Stimulated activated CD8-positive, alpha-beta memory T cell treated with anti-CD3 and anti-CD28 coated beads, Interleukin-15, amount 100 ng/mL, for 1 hour (primary cell): ENCODE results near the gene SRRM4.

Source experiments
- DNase-seq: peaks from one replicate; pipeline ENCODE4 v3.0.0-alpha.2; 2020; ENCODE audit warnings: low read depth

The SRRM4 gene

DNA sequence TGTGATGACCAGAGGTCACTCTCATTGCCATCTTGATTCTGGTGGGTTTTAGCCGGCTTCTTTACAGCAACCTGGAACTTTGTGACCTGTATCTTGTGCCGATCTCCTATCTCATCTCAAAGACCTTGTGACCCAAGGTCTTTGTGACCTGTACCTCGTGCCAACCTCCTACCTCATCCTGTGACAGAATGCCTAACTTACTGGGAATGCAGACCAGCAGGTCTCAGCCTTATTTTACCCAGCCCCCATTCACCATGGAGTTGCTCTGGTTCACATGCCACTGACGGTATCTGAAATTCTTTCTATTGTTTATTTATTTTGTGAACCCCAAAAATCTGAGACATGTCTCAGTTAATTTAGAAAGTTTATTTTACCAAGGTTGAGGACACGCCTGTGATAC, 189.9 kb downstream of the SRRM4 start:
- no peak for DNase-seq

DNA sequence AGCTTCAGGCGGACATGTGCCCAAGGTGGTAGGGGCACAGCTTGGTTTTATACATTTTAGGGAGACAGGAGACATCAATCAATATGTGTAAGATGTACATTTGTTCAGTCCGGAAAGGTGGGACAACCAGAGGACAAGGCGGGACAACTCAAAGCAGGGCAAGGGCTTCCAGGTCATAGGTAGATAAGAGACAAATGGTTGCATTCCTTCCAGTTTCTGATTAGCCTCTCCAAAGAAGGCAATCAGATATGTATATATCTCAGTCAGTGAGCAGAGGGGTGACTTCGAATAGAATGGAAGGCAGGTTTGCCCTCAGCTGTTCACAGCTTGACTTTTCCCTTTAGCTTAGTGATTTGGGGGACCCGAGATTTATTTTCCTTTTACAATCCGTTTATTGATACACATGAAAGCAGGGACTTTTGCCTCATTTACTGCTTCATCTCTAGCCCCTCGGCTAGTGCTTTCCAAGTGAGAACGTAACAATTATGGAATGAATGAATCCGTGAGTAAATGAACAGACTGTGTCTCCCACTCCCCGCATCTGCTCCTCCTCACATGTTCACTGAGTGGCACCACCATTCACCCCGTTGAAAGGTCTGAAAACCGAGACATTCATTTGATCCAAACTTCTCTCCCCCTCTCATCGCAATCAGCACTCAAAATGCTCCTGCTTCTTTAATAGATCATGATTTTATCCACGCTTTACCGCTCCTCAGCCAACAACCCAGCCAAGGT, 190.5 kb downstream of the SRRM4 start:
- DNase-seq, result no peak

DNA sequence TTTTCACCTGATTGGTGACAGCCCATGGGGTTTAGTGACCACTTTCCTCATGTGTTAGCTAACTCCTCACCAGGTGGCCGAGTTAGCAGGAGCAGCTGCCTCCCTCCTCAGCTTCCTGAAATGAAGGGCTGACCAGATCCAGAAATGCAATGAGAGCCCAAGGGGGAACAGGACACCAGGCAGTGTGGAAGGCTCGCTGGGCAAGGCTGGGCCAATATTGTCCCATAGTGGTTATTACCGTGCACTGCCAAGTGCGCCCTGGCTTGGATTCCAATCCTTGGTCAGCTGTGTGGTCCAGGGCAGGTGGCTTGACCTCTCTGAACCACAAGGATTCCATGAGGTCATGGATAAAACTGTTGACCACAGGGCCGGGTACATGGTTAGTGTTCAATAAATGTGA, 193.7 kb downstream of the SRRM4 start:
- no peak for DNase-seq

DNA sequence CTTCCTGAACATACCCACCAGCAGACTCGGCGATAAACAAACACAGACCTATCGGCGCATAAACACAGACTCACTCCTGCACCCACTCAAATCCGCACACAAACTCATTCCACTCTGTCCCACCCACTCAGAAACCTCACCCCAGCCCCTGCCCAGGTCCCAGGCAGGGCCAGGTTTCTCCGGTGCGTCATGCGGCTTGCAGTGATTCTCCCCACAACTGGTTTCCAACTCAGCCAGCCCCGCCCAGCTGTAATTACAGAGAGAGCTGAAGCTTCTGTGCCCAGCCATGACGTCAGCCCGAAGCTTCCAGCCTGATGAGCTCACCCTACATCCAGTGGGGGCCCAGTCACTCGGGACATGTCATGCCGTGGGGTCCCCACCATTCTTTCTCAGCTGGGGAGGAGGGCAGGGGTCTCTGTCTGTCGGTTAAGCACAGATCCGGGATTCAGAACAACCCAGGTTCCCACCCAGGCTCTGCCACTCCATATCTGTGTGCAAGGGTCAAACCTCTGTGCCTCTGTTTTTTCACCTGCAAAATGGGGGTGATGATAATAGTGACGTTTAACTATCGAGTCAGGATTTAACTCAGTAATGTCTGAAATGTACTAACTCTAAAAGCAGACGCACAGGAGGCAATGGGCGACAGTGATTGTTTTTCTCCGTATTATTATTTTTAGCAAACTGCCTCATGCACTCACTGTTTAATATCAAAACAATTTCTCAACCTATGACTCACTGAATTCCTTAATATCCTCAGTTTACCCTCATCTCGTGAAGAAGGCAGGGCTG, 195.1 kb downstream of the SRRM4 start:
- DNase-seq, result no peak

DNA sequence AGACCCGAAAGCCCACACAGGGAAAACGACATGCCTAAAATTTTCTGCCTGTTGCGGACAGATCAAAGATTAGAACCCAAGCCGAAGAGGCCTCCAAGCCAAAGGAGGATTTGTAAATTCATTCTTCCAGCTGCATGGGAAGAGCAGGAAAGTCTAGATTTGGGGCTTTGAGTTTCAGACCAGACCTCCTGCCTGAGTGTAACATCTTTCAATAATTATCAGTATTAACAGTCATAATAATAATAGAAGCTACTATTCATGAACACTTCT, 195.7 kb downstream of the SRRM4 start:
- DNase-seq, result no peak

DNA sequence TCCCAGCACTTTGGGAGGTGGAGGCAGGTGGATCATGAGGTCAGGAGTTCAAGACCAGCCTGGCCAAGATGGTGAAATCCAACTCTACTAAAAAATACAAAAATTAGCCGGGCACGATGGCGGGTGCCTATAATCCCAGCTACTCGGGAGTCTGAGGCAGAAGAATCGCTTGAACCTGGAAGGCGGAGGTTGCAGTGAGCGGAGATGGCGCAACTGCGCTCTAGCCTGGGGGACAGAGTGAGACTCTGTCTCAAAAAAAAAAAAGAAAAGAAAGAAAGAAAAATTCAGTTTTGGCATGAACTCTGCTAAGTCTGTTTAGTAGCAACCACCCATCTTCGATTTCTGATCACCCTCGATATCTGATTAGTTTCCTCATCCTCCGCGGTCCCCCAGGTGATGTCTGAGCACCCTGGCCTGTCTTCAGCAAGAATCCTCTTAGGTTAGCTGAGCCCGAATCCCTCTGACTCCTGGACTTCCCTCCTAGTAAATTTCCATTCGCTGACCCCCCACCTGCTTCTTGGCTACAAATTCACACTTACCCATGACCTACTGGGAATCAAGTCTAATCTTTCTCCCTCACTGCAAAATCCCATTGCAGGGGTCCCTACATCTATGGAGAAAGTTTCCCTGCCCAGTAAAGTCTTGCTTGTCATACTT, 196.5 kb downstream of the SRRM4 start:
- no peak for DNase-seq

DNA sequence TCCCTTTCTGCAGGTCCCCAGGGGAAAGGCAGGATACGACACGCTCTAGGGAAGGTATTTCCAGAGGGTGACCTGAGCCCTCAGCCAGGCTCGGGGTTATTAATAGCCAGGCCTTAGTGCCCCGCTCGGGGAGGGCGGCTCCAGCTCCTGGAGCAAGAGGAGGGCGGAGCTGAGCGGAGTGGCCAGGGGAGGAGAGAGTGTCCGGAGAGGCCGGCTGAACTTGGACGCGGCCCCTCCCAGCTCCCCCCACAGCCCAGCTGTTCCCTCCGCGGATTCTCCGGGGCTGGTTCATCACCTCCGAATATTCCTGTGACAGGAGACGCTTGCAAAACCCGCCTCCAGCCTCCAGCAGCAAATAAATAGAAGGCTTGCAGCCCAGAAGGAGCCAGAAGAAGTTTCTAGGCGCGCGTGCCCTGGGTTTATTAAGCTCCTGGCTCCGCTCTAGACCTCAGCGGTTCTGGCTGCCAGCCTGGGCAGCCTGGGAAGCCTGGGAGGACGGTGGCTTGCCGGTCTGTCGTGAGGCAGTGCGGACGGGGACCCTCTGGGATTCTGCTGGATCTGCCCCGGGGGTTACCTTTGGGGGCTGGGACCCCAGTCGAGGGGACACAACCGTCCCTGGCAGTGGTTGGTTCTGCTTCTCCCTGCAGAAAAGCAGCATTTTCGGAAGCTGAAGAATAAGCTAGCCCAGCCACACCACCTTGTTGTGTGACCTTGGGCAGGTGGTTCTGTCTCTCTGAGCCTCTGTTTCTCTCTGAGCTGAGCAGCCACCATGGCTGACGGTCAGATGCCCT, 197.4 kb downstream of the SRRM4 start, which contains the start of gene HSPB8:
HSPB8 (plus strand) TSS at position 388 of the 791 bp plus-strand sequence; CDS start at position 770, 382 bp downstream.
- no peak for DNase-seq

DNA sequence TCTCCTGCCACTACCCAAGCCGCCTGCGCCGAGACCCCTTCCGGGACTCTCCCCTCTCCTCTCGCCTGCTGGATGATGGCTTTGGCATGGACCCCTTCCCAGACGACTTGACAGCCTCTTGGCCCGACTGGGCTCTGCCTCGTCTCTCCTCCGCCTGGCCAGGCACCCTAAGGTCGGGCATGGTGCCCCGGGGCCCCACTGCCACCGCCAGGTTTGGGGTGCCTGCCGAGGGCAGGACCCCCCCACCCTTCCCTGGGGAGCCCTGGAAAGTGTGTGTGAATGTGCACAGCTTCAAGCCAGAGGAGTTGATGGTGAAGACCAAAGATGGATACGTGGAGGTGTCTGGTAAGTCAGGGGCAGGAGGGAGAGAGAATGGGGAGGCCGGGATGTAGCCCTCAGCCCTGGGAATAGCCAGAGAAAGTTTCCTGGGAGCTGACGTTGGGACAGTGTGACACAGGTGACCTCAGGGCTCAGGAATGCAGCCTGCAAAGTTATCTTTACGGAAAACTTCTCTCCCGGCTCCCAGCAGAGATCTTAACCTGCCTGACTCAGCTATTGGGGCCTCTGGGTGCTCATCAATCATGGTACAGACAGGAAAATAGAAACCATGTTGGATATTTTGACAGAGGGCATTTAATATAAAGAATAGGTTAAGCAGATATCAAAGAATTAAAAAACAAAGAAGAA, 198.1 kb downstream of the SRRM4 start:
- DNase-seq, result no peak

DNA sequence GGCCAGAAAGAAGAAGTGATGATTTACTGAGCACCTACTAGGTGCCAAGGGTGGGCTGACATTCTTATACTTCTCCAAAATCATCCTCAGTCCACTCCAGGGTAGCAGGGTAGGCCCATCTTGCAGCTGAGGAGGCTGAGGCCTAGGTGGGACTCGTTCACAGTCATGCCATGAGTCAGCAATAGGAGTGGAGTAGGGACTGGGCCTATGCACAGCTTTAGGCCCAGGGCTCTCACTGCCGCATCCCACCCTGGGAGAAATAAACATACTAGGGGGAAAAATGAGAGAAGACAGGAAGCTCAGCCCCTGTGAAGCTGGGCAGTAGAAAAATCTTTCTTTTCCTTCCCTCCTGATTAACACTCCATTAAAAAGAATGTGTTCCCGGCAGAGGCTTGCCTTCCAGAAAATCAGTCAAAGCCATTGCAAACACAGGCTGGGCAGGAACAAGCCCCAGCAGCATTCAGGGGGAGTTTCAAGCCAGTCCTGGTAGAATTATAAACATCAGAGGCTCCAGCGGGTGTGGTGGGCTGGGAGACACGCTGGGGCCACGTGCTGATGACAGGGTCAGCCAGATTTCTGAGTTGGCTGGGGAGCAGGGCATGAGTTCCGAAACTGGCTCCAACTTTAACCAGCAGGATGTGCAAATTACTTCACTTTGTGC, 199.2 kb downstream of the SRRM4 start:
- no peak for DNase-seq

DNA sequence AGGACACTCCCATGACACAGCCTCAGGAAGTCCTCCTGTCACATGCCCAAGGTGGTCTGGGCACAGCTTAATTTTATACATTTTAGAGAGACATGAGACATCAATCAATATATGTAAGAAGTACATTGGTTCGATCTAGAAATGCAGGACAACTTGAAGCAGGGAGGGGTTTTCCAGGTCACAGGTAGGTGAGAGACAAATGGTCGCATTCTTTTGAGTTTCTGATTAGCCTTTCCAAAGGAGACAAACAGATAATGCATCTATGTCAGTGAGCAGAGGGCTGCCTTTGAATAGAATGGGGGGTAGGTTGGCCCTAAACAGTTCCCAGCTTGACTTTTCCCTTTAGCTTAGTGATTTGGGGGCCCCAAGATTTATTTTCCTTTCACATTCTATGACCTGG, 199.9 kb downstream of the SRRM4 start:
- DNase-seq, result no peak

DNA sequence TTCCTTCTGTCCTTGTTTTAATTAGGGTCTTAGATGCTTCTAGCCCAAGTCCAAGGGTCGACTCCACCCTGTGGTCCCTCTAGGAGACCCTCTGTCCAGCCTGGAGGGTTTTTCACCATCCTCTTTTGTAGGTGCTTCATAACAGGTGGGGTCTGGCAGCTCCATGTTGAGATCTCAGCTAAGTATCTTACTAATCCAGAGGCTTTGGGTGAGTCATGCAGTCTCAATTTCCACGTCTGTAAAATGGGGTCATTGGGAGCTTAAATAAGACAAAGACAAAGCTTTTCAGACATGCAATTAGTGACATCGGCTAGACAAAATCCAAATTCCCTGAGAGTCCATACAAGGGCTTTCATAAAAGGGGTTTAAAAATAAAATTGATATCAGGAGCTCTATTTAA, 200.6 kb downstream of the SRRM4 start:
- no peak for DNase-seq

DNA sequence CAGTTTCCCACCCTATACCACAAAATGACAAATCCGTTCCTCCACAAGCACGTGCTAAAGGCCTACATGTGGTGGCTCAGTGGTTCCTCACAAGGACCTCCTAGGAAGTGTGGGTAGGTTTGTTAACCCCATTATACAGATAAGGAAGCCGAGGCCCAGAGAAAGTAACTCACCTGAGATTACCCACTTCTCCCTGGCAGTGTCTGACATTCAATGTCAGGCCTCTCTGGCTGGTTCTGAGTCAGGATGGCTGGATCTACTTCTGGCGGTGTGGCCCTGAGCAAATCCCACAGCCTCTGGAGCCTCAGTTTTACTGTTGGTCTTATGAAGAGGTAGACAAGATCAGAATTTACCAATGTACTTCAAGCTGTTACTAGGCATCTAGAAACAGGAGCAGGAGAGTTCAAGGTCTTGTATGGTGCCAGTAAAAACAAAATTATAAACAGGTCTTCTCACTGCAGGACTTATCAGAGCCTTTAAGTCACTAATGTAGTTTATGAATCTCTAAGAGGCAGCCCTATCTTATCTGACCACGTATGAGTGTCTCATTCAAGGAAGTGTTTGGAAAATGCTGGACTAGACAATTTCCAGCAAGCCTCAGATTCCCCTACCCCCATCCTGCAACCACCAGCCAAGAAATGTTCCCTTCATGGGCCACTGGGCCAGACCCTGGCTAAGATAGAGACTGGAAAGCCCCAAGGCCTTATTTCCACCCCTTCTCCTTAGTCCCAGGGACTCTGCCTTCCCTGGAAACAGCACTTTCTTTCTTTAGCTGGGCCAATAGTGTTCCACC, 201.6 kb downstream of the SRRM4 start:
- DNase-seq, result no peak

DNA sequence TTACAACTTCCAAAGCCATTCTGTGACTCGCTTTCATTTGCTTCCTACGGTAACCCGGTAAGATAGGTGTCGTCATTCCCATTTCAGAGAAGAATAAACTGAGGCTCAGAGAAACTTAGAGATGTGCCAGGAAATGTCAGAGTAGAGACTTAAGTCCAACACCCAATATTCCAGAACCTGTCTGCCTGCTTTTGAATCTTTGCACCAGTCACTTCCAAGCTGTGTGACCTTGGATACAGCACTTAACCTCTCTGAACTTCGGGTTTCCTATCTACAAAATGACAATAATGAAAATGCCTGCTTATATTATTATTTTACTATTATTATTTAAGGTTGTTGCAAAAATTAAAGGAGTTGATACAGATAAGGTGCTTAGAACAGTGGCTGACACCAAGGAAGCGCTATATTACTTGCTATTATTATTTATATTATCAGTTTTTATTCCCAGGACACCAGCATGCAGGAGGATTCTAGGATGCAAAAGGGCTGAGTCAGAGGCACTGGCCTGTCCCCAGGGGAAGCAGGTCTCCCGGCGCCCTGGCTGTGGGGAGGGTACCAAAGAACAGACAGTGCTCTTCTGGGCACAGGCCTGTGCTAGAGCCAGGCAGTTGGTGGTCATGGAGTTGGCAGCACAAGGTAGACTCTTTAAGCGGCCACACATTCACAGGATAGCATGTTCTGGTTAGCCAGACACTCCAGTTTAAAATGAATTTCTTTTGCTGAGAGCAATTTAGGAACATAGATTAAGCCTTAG, 202.8 kb downstream of the SRRM4 start:
- no peak for DNase-seq

DNA sequence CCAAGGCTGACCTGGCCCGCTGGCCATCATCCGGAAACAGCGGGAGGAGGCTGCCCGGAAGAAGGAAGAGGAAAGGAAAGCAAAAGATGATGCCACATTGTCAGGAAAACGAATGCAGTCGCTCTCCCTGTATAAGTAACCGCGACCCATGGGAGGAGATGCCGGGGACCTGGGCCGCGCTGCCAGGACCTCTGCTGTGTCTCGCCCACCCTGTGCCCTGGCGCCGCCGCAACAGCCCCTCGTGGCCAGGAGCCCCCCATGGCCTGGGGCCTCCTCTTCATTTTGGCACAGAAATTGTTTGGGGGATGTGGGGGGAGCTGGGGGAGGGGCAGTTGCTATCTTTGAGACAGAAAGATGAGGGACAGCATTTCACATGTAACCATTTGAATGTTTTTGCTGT, 213.9 kb downstream of the SRRM4 start:
- no peak for DNase-seq

DNA sequence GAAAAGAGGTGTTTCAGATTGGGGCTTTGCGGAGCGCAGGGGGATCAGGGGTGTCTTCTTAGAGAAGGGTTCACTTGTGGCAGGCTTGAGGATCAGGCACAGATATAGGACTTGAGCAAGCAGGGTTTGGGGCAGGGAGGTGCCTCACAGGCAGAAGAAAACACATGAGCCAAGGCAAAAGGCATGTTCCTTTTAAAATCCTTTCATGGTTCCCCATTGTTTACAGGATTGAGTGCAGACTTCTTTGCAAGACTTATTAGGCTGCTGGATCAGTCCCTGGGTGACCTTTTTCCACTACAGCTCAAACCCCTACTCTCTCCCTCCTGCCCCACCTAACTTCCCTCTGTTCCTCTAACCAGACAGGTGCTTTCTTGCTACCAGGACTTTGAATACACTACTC, 217.1 kb downstream of the SRRM4 start:
- DNase-seq, result no peak

DNA sequence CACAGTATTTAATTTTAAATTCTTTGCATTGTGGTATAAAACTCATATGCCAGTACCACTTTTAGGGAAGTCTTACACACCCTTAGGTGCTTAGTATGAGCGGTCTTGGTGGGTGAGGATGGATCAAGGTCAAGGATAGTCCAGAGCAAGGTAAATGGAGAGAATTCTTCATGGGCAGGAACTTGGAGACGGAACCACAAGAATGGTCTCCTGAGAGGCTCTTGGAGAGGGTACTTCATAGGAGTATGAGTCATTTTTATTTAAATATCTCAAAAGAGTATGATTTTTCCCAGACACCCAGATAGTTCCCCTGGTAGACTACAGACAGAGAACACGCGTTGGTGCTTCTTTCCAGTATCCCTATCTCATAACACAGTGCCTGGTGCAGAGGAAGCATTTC, 219.3 kb downstream of the SRRM4 start:
- DNase-seq, result no peak

DNA sequence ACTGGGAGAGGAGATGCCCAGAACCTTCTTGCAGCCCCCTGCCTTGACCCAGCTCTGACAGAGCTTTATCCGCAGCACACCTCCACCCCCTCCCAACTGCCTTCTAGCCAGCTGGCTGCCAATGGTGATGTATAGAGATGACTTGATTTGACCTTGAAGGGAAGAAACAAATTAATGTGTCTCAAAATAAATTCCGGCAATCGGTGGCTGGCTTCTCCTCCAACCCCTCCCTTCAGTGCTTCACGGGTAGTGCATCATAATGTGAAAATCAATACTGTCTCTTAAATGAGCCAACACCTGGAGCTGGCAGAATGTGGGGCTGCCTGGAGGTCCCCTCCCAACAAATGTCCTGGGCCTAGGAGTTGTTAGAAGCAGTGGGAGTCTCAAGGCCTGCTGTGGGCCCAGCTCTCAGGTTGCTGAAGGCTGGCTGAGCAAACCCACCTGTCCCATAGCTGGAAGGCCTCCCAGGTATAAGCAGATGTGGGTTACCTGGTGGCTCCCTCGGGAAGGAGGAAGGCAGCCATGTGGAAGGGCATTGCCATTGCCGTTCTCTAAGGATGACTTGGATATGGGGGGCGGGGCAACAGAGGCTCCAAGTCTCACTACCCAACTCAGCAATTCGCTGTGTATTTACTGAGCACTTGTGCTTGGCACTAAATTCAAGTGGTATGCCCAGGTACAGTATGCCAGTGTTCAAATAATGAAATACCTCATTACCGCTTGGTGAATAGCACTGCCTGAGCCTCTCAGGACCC, 220.6 kb downstream of the SRRM4 start:
- DNase-seq, result no peak

DNA sequence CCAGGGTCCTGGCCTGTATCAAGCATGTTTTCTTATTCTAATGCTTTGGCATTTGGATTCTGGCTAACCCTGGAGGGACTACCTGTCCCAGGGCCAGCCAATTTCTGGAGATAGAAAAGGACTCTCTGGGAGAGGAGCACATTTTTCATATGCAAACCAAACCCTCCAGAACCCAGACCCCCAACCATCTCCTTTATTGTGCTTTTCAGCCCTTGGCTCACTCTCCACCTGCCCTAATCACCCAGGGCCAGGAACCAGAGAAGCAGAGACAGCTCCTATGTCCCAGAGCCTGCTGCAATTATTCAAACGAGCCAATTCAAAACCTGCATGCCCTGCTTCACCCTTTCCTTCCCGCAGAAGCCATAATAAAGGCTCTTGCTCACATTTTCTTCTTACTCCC, 221.2 kb downstream of the SRRM4 start:
- DNase-seq, result no peak

DNA sequence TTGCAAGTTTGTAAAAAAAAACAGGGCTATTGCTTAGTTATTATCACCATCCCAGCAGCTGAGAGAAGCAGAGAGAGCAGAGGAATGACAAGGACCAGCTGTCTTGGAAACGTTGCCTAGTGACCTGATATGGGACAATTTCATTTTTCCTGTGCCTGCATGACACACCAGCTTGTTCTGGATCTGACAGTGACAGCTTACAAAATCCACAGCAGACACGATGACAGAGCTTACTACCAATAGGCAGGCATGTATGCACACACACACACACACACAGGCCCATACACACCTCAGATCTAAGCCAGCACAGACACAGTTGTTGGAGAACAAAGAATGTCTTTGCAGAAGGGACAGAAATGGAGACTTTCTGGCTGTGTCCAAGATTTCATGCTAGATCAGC, 222.8 kb downstream of the SRRM4 start:
- DNase-seq, result no peak
